ENCODE data around the gene RAPGEF4. TPM values are rescaled to one million over a fixed set of nuclear protein-coding genes. Genes with fewer than 3 reads are reported as not detected.

Gene RAPGEF4
- total and polyA plus RNA-seq, 2 of the 4 experiments (the other 2 are of a cell fraction), result 1.7 to 3.2 TPM

- Histone ChIP-seq H4K8ac (ENCODE audit: low read depth in 2 of 2, low read length in 2 of 2) (no peak overlapping the region), H3K4me2 (ENCODE audit: low read depth, low read length) (no peak overlapping the region), H3K4me1 (ENCODE audit: control insufficient read depth, insufficient read depth, low read length) (peaks cover 6% of the 10 kb centered on the region; the same call in 1 of the 2 replicates), H3K9me1 (ENCODE audit: insufficient read depth, low read length) (peaks cover 3% of the 10 kb centered on the region; the same call in 1 of the 2 replicates), H3K18ac (ENCODE audit: low read depth, low read length) (no peak overlapping the region), H4K5ac (ENCODE audit: low read depth, low read length) (no peak overlapping the region), H2BK5ac (ENCODE audit: low read depth, low read length, poor library complexity, severe bottlenecking) (no peak overlapping the region), H3K36me3 (ENCODE audit: control insufficient read depth, insufficient read depth, low read length) (no peaks in the 10 kb centered on the region; the same call in 1 of the 2 replicates), H4K91ac (ENCODE audit: insufficient read depth, low read depth, low read length) (no peak overlapping the region), H3K27me3 (ENCODE audit: control insufficient read depth, insufficient read depth, low read length) (no peaks in the 10 kb centered on the region), H3K14ac (replicated peaks; ENCODE audit: low read depth, low read length) (no peak overlapping the region), H2BK120ac (ENCODE audit: low read depth, low read length) (no peak overlapping the region), H3K23ac (ENCODE audit: low read depth, low read length) (no peak overlapping the region), H3K56ac (ENCODE audit: extremely low read depth, insufficient read depth, low read length) (no peak overlapping the region), H2AK5ac (ENCODE audit: low read depth, low read length) (no peak overlapping the region), H2AK9ac (replicated peaks; ENCODE audit: low read depth, low read length, poor library complexity) (no peak overlapping the region), H2BK15ac (ENCODE audit: low read depth, low read length) (no peak overlapping the region), H4K20me1 (ENCODE audit: insufficient read depth, low read length) (no peaks in the 10 kb centered on the region), H2AFZ (replicated peaks; ENCODE audit: low read length, poor library complexity) (no peak overlapping the region), H3K9me3 (ENCODE audit: control insufficient read depth, insufficient read depth, low read length) (no peaks in the 10 kb centered on the region), H3K79me1 (ENCODE audit: low read depth in 1 of 2, low read length in 2 of 2) (no peaks in the 10 kb centered on the region), H3K4ac (ENCODE audit: low read depth, low read length) (no peak overlapping the region), H3K4me3 (ENCODE audit: insufficient read depth, low read depth, low read length) (no peak overlapping the region), H3K27ac (ENCODE audit: insufficient read depth, low read length) (no peak overlapping the region), H3K9ac (ENCODE audit: low read depth, low read length) (no peak overlapping the region), H2BK20ac (ENCODE audit: low read depth, low read length) (no peak overlapping the region)
- ATAC-seq (ENCODE audit: low read depth), result peak; percentile 89
- in situ Hi-C loops (cut with MboI; ENCODE audit: low sequenced_read_pairs) (no loop called here), dilution Hi-C loops (cut with HindIII; ENCODE audit: low sequenced_read_pairs, unreplicated experiment) (no loop called here), intact Hi-C loops (cut with micrococcal nuclease) (loop anchor here (5.0 kb wide), 1 partner anchor 39 kb away; no protein-coding TSS in a partner anchor)
- ChIA-PET CTCF (interaction anchor here (0.5 to 2.1 kb wide), 2 partner anchors 10 to 288 kb away, joined by 5 to 9 read pairs; no protein-coding TSS in a partner anchor), POLR2A (ENCODE audit: unreplicated experiment) (interaction anchor here (0.9 kb wide), 1 partner anchor 9 kb away, joined by 3 read pairs; no protein-coding TSS in a partner anchor)
- WGBS, 2 experiments (ENCODE audit: extremely low coverage in 2 of 2, insufficient read length in 1 of 2), result 57% methylated on average over 1 of the region's 6 CpGs; no CpG with 5 or more reads in 1 of the 2 experiments
- DNase-seq, result peak; percentile 78
- no TSS peak for BruUV-seq (replicated peaks)
- TF ChIP-seq FOS (IDR thresholded peaks at IDR 0.05; ENCODE audit: low read depth, low read length), result peak; percentile 62; the same call in 1 of the 2 replicates
- TF ChIP-seq USF2 (IDR thresholded peaks at IDR 0.05; ENCODE audit: low read depth, low read length), result no peak
Measured at GRCh38 chr2:172921532-172922236, 186.0 kb downstream of the RAPGEF4 start.

All from IMR-90 (cell line).